Small intestine (tissue), 7 donors: Measurements from ENCODE around the gene GPR137C. TPM values are rescaled to one million over a fixed set of nuclear protein-coding genes. Genes with fewer than 3 reads are reported as not detected.

Experiments used
- DNase-seq, 2 donors: peaks; one replicate each; pipeline versions ENCODE4 v3.0.0 to v3.0.0-alpha.2; 2013
- FAIRE-seq: peaks from 2 replicates; lab custom pipeline; 2012; peaks lifted over from hg19 to GRCh38; lab: Jason Lieb, UNC
- H3K27ac ChIP-seq, 3 donors: one replicate each; pipeline ENCODE4 v1.5.1; 2013; ENCODE audit warnings: low read length in 2 of 3, mild to moderate bottlenecking in 2 of 3, control low read depth in 1 of 3, inconsistent platforms in 1 of 3, low read depth in 1 of 3, moderate library complexity in 1 of 3
- H3K27me3 ChIP-seq, 3 donors: one replicate each; pipeline ENCODE4 v1.6.1; 2013; ENCODE audit warnings: low read length in 3 of 3, inconsistent platforms in 1 of 3; ENCODE audit not compliant: control insufficient read depth in 3 of 3, insufficient read depth in 3 of 3
- H3K36me3 ChIP-seq, 3 donors: one replicate each; pipeline ENCODE4 v1.6.1; 2013; ENCODE audit warnings: low read length in 3 of 3, inconsistent platforms in 1 of 3, low read depth in 1 of 3, mild to moderate bottlenecking in 1 of 3, moderate library complexity in 1 of 3; ENCODE audit not compliant: control insufficient read depth in 3 of 3, insufficient read depth in 2 of 3
- H3K4me1 ChIP-seq, 3 donors: one replicate each; pipeline ENCODE4 v1.6.1; 2013; ENCODE audit warnings: low read length in 2 of 3, inconsistent platforms in 1 of 3, low read depth in 1 of 3, mild to moderate bottlenecking in 1 of 3, moderate library complexity in 1 of 3; ENCODE audit not compliant: control insufficient read depth in 3 of 3, insufficient read depth in 2 of 3
- H3K4me3 ChIP-seq, 3 donors: one replicate each; pipeline ENCODE4 v1.5.1; 2013; ENCODE audit warnings: low read length in 3 of 3, control low read depth in 1 of 3, inconsistent platforms in 1 of 3, low read depth in 1 of 3, mild to moderate bottlenecking in 1 of 3, moderate library complexity in 1 of 3
- H3K9me3 ChIP-seq, 2 donors: one replicate each; pipeline ENCODE4 v1.6.1; 2013; ENCODE audit warnings: low read depth in 1 of 2, low read length in 1 of 2; ENCODE audit not compliant: control insufficient read depth in 2 of 2, insufficient read depth in 1 of 2
- WGBS, 3 donors: extraction: QIAGEN DNeasy Blood & Tissue Kit; methylation state at CpG; one replicate each; pipeline ENCODE4 v1.1.7; 2013; 5-methylcytosine and 5-hydroxymethylcytosine counted together
- polyA plus RNA-seq, 4 donors: library from polyadenylated mRNA; stranded (reverse) in 3 of 4; unstranded in 1 of 4; fragments of 200-250 nt in 3 of 4; fragments of 120-200 nt in 1 of 4; gene quantifications; one replicate each; pipeline versions ENCODE4 v1.2.1 to v1.2.3, GENCODE V29; 2013
- donor health status: healthy with polysubstance abuse.
- donor health status: control.
- donor health status: control.
- donor health status: Bipolar disorder and iron deficiency.
- donor health status: healthy.

Gene GPR137C
- polyA plus RNA-seq, 4 donors: 0.72 to 2.0 TPM; not detected in 2

DNA sequence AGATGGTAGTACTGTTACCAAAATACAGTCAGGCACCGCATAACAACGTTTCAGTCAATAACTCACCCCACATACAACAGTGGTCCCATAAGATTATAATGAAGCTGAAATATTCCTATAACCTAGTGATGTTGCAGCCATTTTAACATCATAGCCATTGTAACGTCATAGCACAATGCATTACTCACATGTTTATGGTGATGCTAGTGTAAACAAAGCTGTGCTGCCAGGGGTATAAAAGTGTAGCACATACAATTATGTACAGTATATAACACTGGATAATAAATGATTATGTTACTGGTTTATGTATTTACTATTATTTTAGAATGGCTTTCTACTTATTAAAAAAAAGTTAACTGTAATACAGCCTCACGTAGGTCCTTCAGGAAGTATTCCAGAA lies 37.0 kb downstream of the GPR137C start:
- Histone ChIP-seq H3K4me3 (no peak overlapping the region), H3K27ac (no peak overlapping the region), H3K36me3 (no peaks in the 10 kb centered on the region), H3K4me1 (no peaks in the 10 kb centered on the region), H3K27me3 (no peaks in the 10 kb centered on the region), H3K9me3 (no peaks in the 10 kb centered on the region)
- WGBS, 3 donors: 56 to 69% (median 61%) methylated on average over 4 of the region's 4 CpGs
- FAIRE-seq (no peak), DNase-seq (no peak)

DNA sequence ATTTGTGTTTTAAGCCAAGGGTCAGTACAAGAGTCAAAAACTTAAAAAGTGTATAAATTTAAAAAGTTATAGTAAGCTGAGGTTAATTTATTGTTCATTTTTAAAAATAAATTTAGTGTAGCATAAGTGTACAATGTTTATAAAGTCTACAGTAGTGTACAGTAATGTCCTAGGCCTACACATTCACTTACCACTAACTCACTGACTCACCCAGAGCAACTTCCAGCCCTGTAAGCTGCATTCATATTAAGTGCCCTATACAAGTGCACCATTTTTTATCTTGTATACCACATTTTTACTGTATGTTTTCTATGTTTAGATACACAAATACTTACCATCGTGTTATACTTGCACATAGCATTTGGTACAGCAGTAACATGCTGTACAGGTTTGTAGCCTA lies 37.7 kb downstream of the GPR137C start:
- Histone ChIP-seq H3K27me3 (no peaks in the 10 kb centered on the region), H3K4me1 (no peaks in the 10 kb centered on the region), H3K9me3 (no peaks in the 10 kb centered on the region), H3K27ac (no peak overlapping the region), H3K4me3 (no peak overlapping the region), H3K36me3 (no peaks in the 10 kb centered on the region)
- 83 to 86% (median 83%) methylated on average over 1 of the region's 1 CpG for WGBS, 3 donors
- no peak for FAIRE-seq
- no peak for DNase-seq

DNA sequence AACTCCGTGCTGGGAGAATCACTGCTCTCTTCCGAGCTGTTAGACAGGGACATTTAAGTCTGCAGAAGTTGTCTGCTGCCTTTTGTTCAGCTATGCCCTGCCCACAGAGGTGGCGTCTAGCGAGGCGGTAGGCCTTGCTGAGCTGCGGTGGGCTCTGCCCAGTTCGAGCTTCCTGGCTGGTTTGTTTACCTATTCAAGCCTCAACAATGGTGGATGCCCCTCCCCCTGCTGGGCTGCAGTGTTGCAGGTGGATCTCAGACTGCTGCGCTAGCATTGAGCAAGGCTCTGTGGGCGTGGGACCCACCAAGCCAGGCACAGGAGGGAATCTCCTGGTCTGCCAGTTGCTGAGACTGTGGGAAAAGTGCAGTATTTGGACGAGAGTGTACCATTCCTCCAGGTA lies 43.7 kb downstream of the GPR137C start:
- Histone ChIP-seq H3K27ac (no peak overlapping the region), H3K27me3 (no peaks in the 10 kb centered on the region), H3K36me3 (no peaks in the 10 kb centered on the region), H3K4me1 (no peaks in the 10 kb centered on the region), H3K9me3 (peaks cover 0 to 6% of the 10 kb centered on the region in 2 donors), H3K4me3 (no peak overlapping the region)
- no peak for FAIRE-seq
- WGBS, 3 donors: 84 to 89% (median 85%) methylated on average over 10 of the region's 10 CpGs
- no peak for DNase-seq

DNA sequence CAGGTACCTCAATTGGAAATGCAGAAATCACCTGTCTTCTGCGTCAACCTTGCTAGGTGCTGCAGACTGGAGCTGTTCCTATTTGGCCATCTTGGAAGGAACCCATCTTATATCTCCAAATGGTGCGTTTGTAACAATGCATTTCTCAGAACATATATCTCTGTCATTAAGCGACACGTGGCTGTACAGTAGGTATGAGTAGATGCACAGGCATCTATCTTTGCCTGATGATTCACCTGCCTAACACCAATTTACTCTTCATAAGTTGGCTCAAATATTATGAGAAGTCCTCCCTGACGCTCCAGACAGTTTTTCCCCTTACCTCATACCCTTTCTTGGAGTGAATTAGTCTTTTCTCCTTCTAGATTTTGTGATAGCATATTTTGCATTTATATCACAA lies 44.2 kb downstream of the GPR137C start:
- H3K27me3 ChIP-seq: no peaks in the 10 kb centered on the region
- H3K9me3 ChIP-seq: peaks cover 0 to 6% of the 10 kb centered on the region in 2 donors
- WGBS, 3 donors: 86 to 95% (median 94%) methylated on average over 5 of the region's 5 CpGs
- no peak overlapping the region for H3K4me3 ChIP-seq
- H3K36me3 ChIP-seq: no peaks in the 10 kb centered on the region
- H3K4me1 ChIP-seq: no peaks in the 10 kb centered on the region
- FAIRE-seq: no peak
- H3K27ac ChIP-seq: no peak overlapping the region
- DNase-seq: no peak

DNA sequence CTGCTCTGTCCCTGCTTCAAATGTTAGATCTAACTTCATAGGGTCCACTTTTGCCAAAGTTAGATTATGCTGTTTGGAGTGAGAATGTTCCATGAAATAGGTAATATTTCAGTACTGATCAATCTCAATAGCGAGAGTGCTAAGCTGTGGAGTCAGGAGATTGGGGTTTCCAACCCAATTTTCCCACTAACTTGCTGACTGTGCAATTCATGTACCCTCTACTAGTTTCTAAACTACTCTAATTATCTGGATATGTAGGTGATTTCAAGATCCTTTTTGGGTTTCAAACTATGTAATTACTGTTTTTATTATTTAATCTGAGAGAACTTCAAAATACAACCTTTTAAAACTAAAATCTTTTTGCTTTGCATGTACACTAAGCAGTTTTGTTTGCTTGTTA lies 45.9 kb downstream of the GPR137C start:
- FAIRE-seq (no peak), DNase-seq (no peak)
- H3K9me3 ChIP-seq: peaks cover 0 to 6% of the 10 kb centered on the region in 2 donors
- no peak overlapping the region for H3K27ac ChIP-seq
- no peaks in the 10 kb centered on the region for H3K36me3 ChIP-seq
- no peak overlapping the region for H3K4me3 ChIP-seq
- H3K27me3 ChIP-seq: no peaks in the 10 kb centered on the region
- 78 to 97% (median 88%) methylated on average over 1 of the region's 1 CpG for WGBS, 3 donors
- no peaks in the 10 kb centered on the region for H3K4me1 ChIP-seq

DNA sequence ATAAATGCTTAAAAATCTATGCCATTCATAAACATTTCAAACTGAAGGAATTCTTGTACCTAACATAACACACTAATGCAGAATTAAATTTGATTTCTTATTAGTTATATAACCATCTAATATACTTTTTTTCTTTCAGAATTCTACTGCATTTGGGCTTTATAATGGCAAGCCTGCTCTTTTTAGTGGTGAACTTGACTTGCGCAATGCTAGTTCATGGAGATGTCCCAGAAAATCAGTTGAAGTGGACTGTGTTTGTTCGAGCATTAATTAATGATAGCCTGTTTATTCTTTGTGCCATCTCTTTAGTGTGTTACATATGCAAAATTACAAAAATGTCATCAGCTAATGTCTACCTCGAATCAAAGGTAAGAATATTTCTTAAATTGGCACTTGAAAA lies 47.3 kb downstream of the GPR137C start:
- FAIRE-seq: no peak
- Histone ChIP-seq H3K4me1 (no peaks in the 10 kb centered on the region), H3K36me3 (no peaks in the 10 kb centered on the region), H3K4me3 (no peak overlapping the region), H3K27ac (no peak overlapping the region), H3K9me3 (peaks cover 0 to 11% of the 10 kb centered on the region in 2 donors), H3K27me3 (no peaks in the 10 kb centered on the region)
- WGBS, 3 donors: 91 to 94% (median 91%) methylated on average over 3 of the region's 3 CpGs
- no peak for DNase-seq

DNA sequence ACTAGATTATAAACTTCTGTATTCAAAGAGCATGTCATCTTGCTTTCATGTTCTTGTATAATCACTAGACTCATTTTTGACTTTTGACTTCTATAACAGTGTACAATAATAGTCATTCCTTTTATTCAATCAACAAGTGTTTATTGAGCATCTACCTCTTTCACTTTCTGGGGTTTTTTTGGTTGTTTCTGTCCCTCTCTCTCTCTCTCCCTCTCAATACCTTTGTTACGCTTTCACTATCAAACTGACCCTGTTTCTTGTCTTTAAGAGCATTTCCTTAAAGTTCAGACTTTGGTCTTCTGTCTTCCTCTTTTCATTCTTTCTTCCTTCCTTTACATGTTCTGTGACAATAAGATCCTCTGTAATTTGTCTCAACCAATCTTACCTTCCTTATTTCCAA lies 49.5 kb downstream of the GPR137C start:
- H3K9me3 ChIP-seq: peaks cover 0 to 4% of the 10 kb centered on the region in 2 donors
- FAIRE-seq (no peak), DNase-seq (no peak)
- 52 to 71% (median 52%) methylated on average over 1 of the region's 1 CpG for WGBS, 3 donors
- H3K27me3 ChIP-seq: no peaks in the 10 kb centered on the region
- no peak overlapping the region for H3K4me3 ChIP-seq
- H3K27ac ChIP-seq: no peak overlapping the region
- no peaks in the 10 kb centered on the region for H3K36me3 ChIP-seq
- no peaks in the 10 kb centered on the region for H3K4me1 ChIP-seq

DNA sequence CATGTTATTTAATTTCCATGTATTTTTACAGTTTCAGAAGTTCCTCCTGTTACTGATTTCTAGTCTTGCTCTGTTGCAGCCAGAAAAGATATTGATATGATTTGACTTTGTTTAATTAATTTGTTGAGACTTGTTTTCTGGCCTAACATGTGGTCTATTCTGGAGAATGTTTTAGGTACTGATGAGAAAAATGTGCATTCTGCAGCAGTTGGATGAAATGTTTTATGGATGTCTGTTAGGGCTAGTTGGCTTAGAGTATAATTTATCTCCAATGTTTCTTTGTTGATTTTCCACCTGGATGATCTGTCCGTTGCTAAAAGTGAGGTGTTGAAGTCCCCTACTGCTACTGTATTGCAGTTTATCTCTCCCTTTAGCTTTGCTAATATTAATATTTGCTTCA lies 54.4 kb downstream of the GPR137C start:
- Histone ChIP-seq H3K4me1 (no peaks in the 10 kb centered on the region), H3K36me3 (no peaks in the 10 kb centered on the region), H3K27me3 (no peaks in the 10 kb centered on the region), H3K27ac (no peak overlapping the region), H3K4me3 (no peak overlapping the region), H3K9me3 (peaks cover 0 to 4% of the 10 kb centered on the region in 2 donors)
- DNase-seq: no peak
- no peak for FAIRE-seq
- WGBS, 3 donors: 68 to 85% (median 74%) methylated on average over 1 of the region's 1 CpG

DNA sequence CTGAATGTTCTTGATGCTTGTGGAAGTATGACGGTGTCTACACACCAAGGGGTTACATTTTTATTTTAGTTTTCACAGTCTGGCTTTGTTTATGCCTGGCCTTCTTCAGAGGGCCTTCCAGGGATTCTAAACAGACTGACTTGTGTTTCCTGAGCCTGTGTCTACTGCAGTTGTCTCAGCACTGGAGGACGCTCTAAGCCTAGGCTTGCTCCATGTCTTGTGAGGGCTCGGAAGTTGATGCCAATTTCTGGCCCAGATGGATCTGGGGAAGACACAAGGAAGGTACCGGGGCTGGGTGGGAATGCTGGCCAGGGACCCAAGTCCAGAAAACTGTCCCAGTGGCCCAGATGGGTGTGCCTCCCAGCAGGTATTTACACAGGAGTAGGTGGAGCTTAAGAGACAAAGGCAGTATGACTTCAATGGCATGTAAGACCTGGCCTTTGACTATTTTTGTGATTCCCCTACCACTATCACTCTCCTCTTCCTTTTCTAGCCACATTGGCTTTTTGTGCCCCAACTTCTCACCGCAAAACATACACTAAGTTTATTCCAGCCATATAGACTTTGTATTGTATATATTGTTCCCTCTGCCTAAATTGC lies 56.9 kb downstream of the GPR137C start:
- WGBS, 3 donors: 83 to 91% (median 90%) methylated on average over 5 of the region's 5 CpGs
- Histone ChIP-seq H3K4me3 (no peak overlapping the region), H3K27ac (no peak overlapping the region), H3K4me1 (no peaks in the 10 kb centered on the region), H3K36me3 (no peaks in the 10 kb centered on the region), H3K9me3 (peaks cover 0 to under 1% of the 10 kb centered on the region in 2 donors), H3K27me3 (no peaks in the 10 kb centered on the region)
- DNase-seq (peak in 1 of 2 donors; percentile 2), FAIRE-seq (no peak)
